HCT116 (cell line): Measurements from ENCODE around the gene LRRC70.

Experiments
- EZH2 ChIP-seq: fragments of 200-600 bp; sonication (generic); IDR thresholded peaks from 2 replicates; pipeline ENCODE4 v1.6.1; 2017; ENCODE audit warnings: antibody characterized with exemption, mixed run types
- FOSL1 ChIP-seq: IDR thresholded peaks from 2 replicates; pipeline ENCODE4 v1.6.1; 2012; ENCODE audit warnings: low read depth
- JUND ChIP-seq: IDR thresholded peaks from 2 replicates; pipeline ENCODE4 v1.6.1; 2012
- POLR2A ChIP-seq: IDR thresholded peaks from 2 replicates; pipeline ENCODE4 v1.7.0; 2011; ENCODE audit warnings: borderline replicate concordance; ENCODE audit not compliant: insufficient read depth, insufficient read length; ENCODE audit errors: extremely low read depth
- POLR2AphosphoS5 ChIP-seq: IDR thresholded peaks from 2 replicates; pipeline ENCODE4 v1.6.1; 2011; ENCODE audit warnings: mild to moderate bottlenecking, low read depth, low read length, moderate library complexity
- SP1 ChIP-seq: IDR thresholded peaks from 2 replicates; pipeline ENCODE4 v1.6.1; 2012; ENCODE audit warnings: low read depth
- YY1 ChIP-seq: IDR thresholded peaks from 2 replicates; pipeline ENCODE4 v1.6.1; 2011; ENCODE audit warnings: low read length, low read depth, moderate library complexity, mild to moderate bottlenecking; ENCODE audit not compliant: insufficient replicate concordance; ENCODE audit errors: extremely low read depth
- ZNF274 ChIP-seq: fragments of 200-500 bp; sonication (Bioruptor generic); IDR thresholded peaks from 2 replicates; pipeline ENCODE4 v1.6.1; 2014; ENCODE audit warnings: mild to moderate bottlenecking, low read depth, low read length, inconsistent platforms
- TF ChIP-seq, protein P1 (sequence below), 3 experiments: fragments of 200-600 bp in 1 of 3; sonication (generic) in 1 of 3; IDR thresholded peaks in 2 of 3; conservative IDR thresholded peaks in 1 of 3; 2 replicates each; pipeline ENCODE4 v1.5.1; 2012 to 2017; ENCODE audit warnings: low read depth in 2 of 3, low read length in 2 of 3, antibody characterized with exemption in 1 of 3, borderline replicate concordance in 1 of 3, control low read depth in 1 of 3, mild to moderate bottlenecking in 1 of 3, mixed read lengths in 1 of 3, mixed run types in 1 of 3, moderate library complexity in 1 of 3; ENCODE audit not compliant: insufficient read depth in 1 of 3
- TF ChIP-seq, protein P2 (sequence below): IDR thresholded peaks from 2 replicates; pipeline ENCODE4 v1.6.1; 2012; ENCODE audit warnings: low read depth
- TF ChIP-seq, protein P3 (sequence below): IDR thresholded peaks from 2 replicates; pipeline ENCODE4 v1.6.1; 2012

DNA sequence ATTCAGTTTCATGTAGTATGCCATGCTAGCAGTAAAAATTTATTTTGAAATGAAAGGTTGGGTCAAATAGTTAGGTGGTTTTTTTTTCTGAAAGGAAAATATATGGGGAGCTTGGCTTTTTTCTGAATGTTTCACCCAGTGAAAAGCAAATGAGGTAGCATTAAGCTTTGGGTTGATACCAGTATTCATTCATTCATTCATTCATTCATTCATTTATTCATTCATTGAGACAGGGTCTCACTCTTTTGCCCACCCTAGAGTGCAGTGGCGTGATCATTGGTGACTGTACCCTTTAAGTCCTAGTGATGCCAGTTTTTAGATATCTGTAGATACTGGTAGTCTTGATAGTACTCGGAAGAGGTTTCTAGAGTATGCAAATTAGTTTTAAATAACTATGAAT lies 42.4 kb upstream of the LRRC70 start:
- TF ChIP-seq, protein P1, sequence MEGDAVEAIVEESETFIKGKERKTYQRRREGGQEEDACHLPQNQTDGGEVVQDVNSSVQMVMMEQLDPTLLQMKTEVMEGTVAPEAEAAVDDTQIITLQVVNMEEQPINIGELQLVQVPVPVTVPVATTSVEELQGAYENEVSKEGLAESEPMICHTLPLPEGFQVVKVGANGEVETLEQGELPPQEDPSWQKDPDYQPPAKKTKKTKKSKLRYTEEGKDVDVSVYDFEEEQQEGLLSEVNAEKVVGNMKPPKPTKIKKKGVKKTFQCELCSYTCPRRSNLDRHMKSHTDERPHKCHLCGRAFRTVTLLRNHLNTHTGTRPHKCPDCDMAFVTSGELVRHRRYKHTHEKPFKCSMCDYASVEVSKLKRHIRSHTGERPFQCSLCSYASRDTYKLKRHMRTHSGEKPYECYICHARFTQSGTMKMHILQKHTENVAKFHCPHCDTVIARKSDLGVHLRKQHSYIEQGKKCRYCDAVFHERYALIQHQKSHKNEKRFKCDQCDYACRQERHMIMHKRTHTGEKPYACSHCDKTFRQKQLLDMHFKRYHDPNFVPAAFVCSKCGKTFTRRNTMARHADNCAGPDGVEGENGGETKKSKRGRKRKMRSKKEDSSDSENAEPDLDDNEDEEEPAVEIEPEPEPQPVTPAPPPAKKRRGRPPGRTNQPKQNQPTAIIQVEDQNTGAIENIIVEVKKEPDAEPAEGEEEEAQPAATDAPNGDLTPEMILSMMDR (IDR thresholded peaks at IDR 0.05 in 2 of 3, conservative IDR thresholded peaks at IDR 0.05 in 1 of 3; ENCODE audit: borderline replicate concordance in 1 of 3, insufficient read depth in 1 of 3, low read depth in 2 of 3, low read length in 2 of 3), result no peak
- TF ChIP-seq POLR2AphosphoS5, result no peak
- TF ChIP-seq SP1, result no peak
- no peak for TF ChIP-seq JUND
- TF ChIP-seq, protein P2, sequence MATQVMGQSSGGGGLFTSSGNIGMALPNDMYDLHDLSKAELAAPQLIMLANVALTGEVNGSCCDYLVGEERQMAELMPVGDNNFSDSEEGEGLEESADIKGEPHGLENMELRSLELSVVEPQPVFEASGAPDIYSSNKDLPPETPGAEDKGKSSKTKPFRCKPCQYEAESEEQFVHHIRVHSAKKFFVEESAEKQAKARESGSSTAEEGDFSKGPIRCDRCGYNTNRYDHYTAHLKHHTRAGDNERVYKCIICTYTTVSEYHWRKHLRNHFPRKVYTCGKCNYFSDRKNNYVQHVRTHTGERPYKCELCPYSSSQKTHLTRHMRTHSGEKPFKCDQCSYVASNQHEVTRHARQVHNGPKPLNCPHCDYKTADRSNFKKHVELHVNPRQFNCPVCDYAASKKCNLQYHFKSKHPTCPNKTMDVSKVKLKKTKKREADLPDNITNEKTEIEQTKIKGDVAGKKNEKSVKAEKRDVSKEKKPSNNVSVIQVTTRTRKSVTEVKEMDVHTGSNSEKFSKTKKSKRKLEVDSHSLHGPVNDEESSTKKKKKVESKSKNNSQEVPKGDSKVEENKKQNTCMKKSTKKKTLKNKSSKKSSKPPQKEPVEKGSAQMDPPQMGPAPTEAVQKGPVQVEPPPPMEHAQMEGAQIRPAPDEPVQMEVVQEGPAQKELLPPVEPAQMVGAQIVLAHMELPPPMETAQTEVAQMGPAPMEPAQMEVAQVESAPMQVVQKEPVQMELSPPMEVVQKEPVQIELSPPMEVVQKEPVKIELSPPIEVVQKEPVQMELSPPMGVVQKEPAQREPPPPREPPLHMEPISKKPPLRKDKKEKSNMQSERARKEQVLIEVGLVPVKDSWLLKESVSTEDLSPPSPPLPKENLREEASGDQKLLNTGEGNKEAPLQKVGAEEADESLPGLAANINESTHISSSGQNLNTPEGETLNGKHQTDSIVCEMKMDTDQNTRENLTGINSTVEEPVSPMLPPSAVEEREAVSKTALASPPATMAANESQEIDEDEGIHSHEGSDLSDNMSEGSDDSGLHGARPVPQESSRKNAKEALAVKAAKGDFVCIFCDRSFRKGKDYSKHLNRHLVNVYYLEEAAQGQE, result no peak
- TF ChIP-seq POLR2A, result no peak
- TF ChIP-seq YY1, result no peak
- TF ChIP-seq, protein P3, sequence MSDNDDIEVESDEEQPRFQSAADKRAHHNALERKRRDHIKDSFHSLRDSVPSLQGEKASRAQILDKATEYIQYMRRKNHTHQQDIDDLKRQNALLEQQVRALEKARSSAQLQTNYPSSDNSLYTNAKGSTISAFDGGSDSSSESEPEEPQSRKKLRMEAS, result no peak
- TF ChIP-seq FOSL1, result no peak
- TF ChIP-seq ZNF274, result no peak
- TF ChIP-seq EZH2, result no peak
